ENCODE measurements around the gene NUCKS1.
A peak's percentile ranks its signal among the peaks of the same experiment; 100 is the strongest.

The NUCKS1 gene

GRCh38 chr1:205769641-205770365, 19.8 kb upstream of the NUCKS1 start:
- no peak for DNase-seq

- no peak for DNase-seq
These were observed 17.3 kb upstream of the NUCKS1 start for GRCh38 chr1:205767248-205767647.

- DNase-seq, result no peak
These were observed 16.6 kb upstream of the NUCKS1 start for GRCh38 chr1:205766570-205766969.

- DNase-seq, result no peak
These were observed 16.1 kb upstream of the NUCKS1 start for GRCh38 chr1:205766038-205766437.

GRCh38 chr1:205764578-205764977, 14.6 kb upstream of the NUCKS1 start:
- DNase-seq, result no peak

- DNase-seq, result no peak
These were observed 14.0 kb upstream of the NUCKS1 start for GRCh38 chr1:205763980-205764379.

GRCh38 chr1:205760606-205761005, 10.6 kb upstream of the NUCKS1 start:
- no peak for DNase-seq

- DNase-seq, result no peak
These were observed 6.6 kb upstream of the NUCKS1 start for GRCh38 chr1:205756552-205756951.

- no peak for DNase-seq
These were observed 4.9 kb upstream of the NUCKS1 start for GRCh38 chr1:205754857-205755256.

- no peak for DNase-seq
These were observed 1.2 kb upstream of the NUCKS1 start for GRCh38 chr1:205751036-205751651.

GRCh38 chr1:205749234-205750137, 496 bp downstream of the NUCKS1 start:
- peak; percentile 66 for DNase-seq

GRCh38 chr1:205748403-205749233, 1.4 kb downstream of the NUCKS1 start:
- DNase-seq, result peak; percentile 45

- DNase-seq, result no peak
These were observed 3.1 kb downstream of the NUCKS1 start for GRCh38 chr1:205746757-205747412.

GRCh38 chr1:205744403-205744802, 5.6 kb downstream of the NUCKS1 start:
- no peak for DNase-seq

GRCh38 chr1:205743977-205744376, 6.0 kb downstream of the NUCKS1 start:
- DNase-seq, result no peak

- DNase-seq, result no peak
These were observed 8.3 kb downstream of the NUCKS1 start for GRCh38 chr1:205741681-205742080.

GRCh38 chr1:205739348-205740160, 10.4 kb downstream of the NUCKS1 start:
- DNase-seq, result no peak

GRCh38 chr1:205735218-205735617, 14.8 kb downstream of the NUCKS1 start:
- DNase-seq, result no peak

GRCh38 chr1:205733438-205734175, 16.4 kb downstream of the NUCKS1 start:
- no peak for DNase-seq

GRCh38 chr1:205729945-205730610, 19.9 kb downstream of the NUCKS1 start:
- DNase-seq, result no peak

Data from NCI-H526 treated with DMSO at 0.1 percent for 48 hours (cell line).